GM21423 (cell line): ENCODE measurements around the gene SLC4A1AP.

Source experiments
- ATAC-seq: cut with Tn5 transposase; IDR thresholded peaks from one replicate; pipeline ENCODE4 v1.9.1; 2021; ENCODE audit warnings: mild to moderate bottlenecking, moderate library complexity; ENCODE audit not compliant: unreplicated experiment

Gene SLC4A1AP

DNA sequence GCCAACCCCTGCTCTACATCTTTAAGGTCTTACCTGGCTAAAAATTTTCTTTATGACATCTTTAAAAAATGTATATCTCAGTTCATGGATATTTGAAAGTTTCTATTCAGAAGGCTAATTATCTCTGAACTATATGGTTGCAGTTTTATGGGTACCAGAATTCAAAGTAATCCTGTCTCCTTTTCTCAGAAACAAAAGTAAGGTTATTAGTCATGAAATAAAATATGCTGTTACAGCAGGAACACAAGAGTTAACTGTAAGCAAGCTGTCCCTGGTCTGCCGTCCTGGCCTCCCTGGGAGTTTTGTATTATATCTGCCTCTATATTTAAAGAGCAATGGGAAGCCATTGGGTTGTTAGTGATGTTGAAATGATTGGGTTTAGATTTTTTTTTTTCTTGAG lies 34.0 kb downstream of the SLC4A1AP start:
- ATAC-seq = no peak

DNA sequence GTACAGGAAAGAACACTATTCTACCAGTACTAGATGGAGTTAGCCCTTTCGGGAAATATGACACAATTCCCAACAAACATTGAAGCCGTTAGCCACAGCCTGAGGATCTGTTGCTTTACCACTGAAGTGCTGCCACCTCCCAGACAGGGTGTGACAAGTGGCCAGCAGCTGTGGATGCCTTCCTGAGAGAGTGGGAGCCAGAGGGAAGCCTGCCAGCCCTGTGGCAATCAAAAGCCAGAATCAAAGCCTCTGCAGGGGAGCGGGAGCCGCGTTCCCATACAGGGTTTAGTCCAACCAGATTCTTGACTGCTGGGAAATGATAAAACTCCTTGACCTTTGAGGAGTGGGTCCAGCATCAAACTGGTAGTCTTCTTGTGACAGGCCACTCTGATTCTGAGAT lies 38.0 kb downstream of the SLC4A1AP start:
- ATAC-seq = no peak

DNA sequence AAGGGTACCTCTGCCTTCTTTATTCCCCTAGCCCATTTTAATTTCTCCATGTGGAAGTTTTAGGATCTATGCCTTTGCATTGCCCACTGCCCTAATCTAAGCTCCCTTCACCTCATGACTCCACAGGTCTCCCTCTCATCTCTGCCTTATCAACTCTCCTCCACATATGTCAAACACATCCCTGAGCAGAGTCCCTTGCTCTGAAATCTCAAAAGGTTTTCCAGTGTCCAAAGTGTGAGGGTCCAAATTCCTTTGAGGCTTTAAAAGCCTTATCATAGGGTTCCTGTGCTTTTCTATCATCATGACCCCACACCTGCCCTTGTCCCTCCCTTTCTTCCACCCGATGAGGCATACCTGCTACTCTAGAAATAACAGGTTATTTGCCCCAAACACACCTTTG lies 38.6 kb downstream of the SLC4A1AP start:
- ATAC-seq = no peak

DNA sequence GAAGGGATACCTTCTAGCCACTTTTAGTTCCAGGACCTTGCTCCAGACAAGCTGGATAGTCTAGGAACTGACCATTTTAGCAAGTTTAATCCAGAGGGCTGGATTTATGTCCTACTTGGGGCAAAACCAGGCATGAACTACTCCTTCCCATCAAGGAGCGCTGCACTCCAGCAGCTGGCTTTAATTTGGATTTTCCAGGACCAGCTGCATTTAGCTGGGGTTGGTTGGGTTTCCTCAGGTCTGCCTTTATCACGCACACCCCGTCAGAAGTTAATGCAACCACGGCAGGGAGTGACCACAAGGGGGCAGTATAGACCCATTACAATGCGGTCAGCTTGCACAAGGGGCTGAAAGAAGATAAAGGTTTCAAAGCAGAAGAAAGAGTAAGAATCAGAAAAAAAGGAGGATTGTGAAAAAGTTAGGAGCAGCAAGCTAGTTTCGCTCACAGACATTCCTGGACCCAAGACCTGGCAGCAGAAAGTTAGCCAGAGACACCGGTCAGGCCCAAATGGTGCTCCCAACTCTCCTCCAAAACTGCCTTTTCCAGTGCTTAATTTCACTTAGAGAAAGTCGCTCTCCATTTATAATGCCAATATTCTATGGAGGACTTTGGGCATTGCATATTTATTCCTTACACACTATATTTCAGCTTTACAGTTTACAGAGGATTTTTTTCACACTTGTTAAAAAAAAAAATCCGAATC lies 40.1 kb downstream of the SLC4A1AP start:
- ATAC-seq = peak; percentile 68

DNA sequence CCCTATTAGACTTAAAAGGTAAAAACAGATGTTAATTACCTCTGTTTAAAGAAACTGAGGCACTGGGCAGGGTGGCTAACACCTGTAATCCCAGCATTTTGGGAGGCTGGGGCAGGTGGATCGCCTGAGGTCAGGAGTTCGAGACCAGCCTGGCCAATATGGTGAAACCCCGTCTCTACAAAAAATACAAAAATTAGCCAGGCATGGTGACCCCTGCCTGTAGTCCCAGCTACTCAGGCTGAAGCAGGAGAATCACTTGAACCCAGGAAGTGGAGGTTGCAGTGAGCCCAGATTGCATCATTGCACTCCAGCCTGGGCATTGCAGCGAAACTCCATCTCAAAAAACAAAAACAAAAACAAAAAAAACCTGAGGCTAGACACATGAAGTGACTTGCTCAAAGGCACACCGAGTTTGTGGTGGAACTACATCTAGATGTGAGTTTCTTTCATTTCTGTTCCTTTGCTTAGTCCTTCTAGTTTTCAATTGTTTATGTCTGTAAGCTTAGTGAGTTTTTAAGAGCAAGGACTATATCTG lies 40.7 kb downstream of the SLC4A1AP start:
- ATAC-seq = no peak

DNA sequence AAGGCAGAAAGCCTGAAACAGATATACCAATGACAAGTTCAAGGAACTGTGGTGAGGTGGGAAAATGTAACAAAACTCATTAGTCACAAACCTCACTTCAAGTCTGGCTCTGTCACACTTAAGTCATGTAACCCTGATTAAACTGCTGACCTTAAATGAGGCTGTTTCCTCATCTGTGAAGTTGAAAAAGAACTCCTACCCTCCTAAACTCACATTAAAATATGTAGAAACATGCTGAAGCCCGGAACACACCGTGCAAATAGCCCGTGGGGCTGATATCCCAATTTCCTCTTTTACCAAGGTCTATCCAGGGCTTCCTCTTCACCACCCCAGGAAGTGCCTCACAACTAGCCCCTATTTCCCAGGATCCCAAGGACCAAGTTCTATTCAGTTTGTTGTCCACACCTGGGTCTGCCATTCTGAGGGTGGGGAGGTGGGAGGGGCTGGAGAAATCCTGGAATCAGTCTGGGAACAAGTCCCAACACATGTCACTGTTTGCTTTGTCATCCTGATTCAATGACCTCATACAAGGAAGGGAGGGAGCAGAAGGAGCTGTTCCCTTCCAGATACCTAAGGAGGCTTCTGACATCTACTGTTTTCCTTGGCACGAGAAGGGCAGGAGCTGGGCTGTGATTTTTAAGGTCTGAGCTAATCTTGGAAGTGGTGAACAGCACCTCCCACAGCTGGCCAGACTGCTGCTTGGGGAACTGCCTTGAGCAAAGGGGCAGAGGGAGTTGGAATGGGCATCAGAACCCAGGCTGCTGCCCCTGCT lies 42.3 kb downstream of the SLC4A1AP start:
- ATAC-seq = no peak

DNA sequence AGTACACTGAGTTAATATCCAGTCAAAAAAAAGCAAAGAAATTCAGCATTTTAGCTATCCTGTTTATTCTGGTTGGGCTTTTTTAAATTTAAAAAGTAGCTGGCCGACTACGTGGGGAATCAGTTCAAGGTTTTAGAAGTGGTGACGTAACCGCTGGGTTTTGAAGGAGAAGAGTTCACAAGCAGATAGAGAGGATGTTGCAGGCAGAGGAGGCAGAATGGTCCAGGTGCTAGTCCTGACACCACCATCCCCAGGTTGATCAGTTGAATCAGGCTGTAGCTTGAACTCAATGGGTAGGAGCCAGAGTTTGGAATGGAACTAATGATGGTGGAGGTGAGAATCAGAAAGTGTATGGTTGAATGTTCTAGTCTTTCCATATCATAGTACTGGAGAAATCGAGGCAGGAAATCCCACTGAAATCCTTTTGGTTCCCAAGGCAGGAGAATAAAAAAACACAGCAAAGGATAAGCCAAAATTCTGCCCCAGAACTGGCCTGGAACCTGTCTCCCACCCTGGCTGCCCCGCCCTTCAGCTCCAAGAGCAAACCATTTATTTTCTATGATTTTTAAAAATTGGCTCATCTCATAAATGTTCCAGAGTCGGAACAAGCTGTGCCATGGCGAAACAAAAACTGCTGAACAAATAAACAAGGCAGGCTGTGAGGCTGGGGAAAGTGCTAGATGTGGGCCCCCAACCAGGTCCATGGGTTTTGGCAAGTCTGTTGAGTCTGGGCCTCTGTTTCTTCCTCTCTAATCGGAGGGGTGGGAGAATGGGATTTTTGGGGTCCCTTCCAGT lies 44.0 kb downstream of the SLC4A1AP start:
- ATAC-seq = no peak

DNA sequence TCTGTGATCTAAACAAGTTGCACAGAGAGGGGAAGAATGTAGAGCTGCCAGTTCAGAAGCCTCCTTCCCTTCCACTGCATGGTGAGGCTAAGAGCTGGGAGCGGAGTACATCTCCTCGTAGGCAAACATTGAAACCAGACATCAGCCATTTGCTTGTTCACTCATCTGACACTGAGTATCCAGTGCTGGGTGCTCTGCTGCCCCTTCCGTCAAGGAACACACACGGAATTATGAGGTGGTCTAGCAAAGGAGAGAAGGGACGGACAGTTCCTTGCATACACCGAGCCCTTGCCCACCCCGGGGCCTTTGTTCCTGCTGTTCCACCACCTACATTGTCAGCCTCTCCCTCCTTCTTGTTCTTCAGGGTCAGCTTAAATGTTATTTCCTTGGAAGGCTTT lies 44.6 kb downstream of the SLC4A1AP start:
- ATAC-seq = no peak

DNA sequence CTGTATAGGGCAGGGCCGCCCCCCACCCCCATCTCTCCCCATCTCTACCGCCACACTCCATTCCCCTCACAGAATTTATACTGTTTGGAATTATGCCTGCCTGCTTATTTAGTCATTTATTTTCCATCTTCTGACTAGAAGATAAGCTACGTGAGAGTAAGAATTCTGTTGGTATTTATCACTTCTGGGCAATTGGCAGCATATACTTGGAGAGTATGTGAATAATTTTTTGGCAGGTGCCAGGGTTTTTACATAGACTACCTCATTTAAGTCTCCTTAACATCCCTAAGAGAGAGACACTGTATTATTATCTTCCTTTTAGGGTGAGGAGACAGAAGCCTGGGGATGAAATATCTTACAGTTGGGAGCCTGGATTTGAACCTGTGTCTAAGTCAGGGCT lies 45.0 kb downstream of the SLC4A1AP start:
- ATAC-seq = no peak

DNA sequence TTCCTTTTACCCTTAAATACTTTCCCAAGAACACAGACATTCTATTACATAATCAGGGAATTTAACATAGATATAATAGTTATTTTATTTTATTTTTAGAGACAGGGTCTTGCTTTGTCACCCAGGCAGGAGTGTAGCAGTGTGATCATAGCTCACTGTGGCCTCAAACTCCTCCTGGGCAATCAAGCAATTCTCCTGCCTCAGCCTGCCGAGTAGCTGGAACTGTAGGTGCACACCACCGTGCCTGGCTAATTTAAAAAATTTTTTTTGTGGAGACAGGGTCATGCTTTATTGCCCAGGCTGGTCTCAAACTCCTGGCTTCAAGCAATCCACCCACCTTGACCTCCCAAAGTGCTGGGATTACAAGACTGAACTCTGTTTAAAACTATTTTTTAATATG lies 45.6 kb downstream of the SLC4A1AP start:
- no peak for ATAC-seq

DNA sequence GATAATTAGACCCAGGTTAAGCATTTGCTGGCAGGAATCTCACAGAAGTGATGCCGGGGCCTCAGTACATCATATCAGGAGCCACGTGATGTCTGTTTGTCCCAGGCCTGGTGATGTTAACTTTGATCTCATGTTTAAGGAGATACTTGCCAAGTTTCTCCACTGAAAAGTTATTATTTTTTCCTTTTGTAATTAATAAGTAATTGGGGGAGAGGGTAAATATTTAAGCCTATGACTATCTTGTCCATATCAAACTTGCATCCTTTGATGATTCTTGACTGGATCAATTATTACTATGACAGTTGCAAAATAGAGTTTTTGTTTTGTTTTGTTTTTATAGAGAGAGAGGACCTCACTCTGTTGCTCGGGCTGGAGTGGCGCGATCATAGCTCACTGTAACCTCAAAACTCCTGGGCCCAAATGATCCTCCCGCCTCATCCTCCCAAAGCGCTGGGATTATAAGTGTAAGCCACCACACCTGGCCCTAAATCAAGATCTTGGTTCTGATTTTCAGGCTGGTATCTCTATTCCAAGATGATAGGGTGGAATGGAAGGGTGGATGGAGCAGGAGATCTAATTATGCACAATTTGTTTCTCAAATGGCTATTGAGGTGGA lies 46.4 kb downstream of the SLC4A1AP start:
- no peak for ATAC-seq

DNA sequence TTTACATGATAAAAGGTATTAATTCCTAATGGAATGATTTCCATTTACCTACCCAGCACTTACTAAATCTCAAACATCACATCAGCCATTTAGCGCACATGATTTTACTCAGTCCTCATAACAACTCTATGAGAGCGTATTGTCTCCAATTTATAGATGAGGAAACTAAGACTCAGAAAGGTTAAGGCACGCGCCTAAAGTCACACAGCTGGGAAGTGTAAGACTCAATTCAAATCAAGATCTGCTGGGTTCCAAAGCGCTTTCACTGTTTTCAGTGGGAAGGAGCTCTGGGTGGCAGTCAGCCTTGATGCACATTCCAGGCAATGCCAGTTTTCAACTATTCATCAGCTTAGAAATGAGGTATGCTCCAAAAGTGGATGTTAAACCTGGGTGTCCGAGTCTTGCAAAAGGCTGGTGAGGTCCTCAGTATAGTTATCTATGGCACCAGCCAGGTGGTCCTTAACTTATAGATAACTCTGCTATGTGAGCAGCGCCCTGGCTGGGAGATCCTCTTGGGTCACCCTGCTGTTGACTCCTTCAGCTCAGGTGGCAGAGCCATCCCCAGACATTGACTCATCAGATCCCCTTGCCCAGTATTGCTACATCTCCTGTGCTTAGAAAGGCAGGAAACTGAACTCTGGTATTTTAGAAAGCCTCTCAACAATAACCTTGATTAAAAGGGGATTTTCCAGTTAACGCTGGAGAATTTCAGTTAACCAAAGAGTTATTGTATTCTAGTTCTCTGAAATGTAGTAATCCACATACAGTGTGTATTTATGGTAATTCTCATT lies 47.1 kb downstream of the SLC4A1AP start:
- no peak for ATAC-seq

DNA sequence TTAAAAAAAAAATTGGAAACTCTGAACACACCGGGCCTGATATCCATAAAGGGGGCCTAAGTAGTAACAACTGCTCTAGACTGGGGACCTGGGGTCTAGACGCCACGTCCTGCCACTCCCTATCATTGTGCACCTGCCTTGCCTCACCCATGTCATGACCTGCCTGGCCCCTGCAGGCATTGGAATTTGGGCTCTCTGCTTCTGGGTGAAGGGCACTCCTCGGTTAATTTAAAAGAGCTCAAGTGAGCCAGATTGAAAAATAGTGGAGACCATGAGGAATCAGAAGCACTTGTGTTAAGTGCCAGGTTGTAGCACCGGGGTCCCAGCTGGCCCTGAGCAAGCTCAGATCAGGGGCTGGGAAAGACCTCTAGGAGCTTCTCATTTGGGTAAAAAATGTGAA lies 48.1 kb downstream of the SLC4A1AP start:
- no peak for ATAC-seq

DNA sequence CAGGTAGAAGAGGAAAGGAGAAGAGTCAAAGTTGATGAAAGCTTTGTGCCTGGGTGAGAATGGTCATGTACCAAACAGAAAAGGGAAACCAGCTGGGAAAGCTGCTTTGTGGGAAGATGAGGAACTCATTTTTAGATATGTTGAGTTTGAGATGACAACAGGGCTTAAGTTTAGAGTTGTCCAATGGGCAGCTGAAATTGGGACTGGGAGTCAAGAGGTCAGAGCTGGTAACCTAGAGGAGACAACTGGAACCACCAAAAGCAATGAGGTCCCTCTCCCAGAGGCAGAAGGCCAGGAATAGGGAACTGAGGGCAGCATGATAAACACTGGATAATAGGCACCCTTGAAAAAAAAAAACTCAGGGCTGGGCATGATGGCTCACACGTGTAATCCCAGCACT lies 48.8 kb downstream of the SLC4A1AP start:
- no peak for ATAC-seq

DNA sequence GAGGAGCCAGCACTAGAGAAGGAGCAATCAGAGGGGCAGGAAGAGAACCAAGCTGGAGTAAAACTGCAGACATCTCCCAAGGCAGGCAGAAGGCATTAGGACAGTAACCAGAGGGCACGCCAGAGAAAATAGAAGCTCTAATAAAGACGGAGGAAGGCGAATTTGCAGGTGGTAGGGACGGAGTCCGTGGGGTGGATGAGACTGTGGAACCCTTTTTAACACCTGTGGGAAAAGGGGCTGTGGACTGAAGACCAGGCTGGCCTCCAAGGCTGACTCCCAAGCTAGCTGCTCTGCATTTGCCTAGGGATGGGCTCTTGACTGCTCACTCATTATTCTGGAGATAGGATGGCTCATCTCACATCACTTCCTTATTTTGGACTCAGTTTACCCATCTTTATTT lies 49.5 kb downstream of the SLC4A1AP start:
- ATAC-seq = no peak

DNA sequence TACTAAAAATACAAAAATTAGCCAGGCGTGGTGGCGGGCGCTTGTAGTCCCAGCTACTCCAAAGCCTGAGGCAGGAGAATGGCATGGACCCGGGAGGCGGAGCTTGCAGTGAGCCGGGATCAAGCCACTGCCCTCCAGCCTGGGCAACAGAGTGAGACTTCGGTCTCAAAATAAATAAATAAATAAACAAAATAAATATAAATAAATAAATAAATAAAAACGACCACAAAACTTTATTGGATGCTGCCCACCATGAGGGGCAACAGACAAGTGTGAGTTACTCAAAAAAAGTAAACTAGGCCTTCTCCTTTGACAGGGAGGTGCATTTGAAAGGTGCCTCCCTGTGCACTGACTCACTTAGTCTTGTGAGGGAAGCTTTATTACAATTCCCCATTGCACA lies 50.4 kb downstream of the SLC4A1AP start:
- no peak for ATAC-seq

DNA sequence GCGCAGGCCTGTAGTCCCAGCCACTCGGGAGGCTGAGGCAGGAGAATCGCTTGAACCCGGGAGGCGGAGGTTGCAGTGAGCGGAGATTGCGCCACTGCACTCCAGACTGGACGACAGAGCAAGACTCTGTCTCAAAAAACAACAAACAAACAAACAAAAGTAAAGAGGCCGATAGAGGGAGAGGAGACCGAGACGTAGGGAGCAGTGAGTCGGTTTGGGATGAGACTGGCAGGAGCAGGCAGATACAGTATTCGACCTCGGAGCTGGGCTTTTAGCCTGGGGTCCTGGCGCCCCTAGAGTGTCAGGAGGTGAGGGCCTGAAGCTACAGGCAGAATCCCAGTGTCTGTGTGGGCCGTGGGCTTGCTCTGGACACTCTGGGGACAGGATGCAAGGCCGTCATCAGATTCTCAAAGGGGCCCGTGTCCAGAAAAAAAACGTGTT lies 51.2 kb downstream of the SLC4A1AP start:
- ATAC-seq = no peak

DNA sequence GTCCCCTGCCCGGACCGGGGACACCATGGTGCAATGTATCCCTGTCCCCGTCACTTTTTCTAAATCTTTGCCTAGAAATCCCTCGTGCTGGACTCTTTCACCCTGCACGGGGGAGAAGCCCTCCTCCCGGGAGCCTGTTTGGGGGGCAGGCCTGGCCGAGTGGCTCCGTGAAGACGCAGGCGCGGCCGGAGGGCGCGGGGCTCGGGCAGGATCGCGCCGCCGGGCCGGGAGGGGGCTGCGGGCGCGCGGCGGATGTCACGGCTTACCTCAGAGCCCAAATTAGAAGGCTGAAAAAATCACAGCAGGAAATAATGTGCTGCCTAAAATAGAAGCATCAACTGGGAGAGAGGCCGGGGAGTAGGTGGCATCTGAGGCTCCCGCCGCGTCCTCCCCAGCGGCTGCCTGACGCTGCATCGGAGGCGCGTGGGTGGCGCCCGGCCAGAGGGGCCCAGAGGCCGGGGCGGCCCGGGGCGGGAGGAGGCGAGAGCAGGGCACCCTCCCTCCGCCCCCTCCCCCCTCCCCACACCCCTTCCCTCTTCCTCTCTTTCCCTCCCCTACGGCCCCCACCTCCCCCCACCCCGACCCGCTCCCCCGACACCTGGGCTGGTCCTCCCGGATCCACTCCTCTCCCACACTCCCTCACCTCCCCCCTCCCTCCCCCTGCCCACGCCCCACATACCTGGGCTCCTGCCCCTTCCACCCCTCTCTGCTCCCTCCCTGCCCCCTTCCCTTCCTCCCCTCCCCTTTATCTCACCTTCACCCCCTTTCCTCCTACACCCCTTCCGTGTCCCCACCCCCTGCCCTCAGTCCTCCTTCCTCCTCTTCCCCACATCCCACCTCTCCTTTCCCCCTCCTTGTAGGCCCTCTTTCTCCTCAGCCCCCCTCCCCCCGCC lies 51.9 kb downstream of the SLC4A1AP start:
- ATAC-seq = no peak
